ENCODE results near the gene GSTP1.
"Not testable (repeated sequence)": the region's sequence is repeated elsewhere in the genome, so short reads cannot be mapped to it uniquely, and the experiment has no call there.

The GSTP1 gene

GRCh38 chr11:67586568-67587250 lies 3.1 kb downstream of the GSTP1 start:
- no peak for TF ChIP-seq CTCF (IDR thresholded peaks at IDR 0.05; ENCODE audit: low read depth, low read length)
- H3K4me3 ChIP-seq (replicated peaks in 1 of 2; ENCODE audit: low read depth in 2 of 2, low read length in 2 of 2): no peak overlapping the region
- DNase-seq (ENCODE audit: low read depth in 2 of 2): no peak

- no peak for TF ChIP-seq CTCF (IDR thresholded peaks at IDR 0.05; ENCODE audit: low read depth, low read length)
These were observed 4.5 kb downstream of the GSTP1 start for GRCh38 chr11:67588136-67588503.

GRCh38 chr11:67588899-67589415 lies 5.3 kb downstream of the GSTP1 start:
- not testable (repeated sequence) for H3K4me3 ChIP-seq (replicated peaks in 1 of 2; ENCODE audit: low read depth in 2 of 2, low read length in 2 of 2); DNase-seq (ENCODE audit: low read depth in 2 of 2)

More at GRCh38 chr11:67588136-67588503, 4.5 kb downstream of the GSTP1 start:
- no peak for DNase-seq (ENCODE audit: low read depth in 2 of 2)
- H3K4me3 ChIP-seq (replicated peaks in 1 of 2; ENCODE audit: low read depth in 2 of 2, low read length in 2 of 2): no peak overlapping the region

- no peak for TF ChIP-seq CTCF (IDR thresholded peaks at IDR 0.05; ENCODE audit: low read depth, low read length)
- DNase-seq (ENCODE audit: low read depth in 2 of 2): no peak
These were observed 9.4 kb downstream of the GSTP1 start for GRCh38 chr11:67592880-67593564.

GRCh38 chr11:67593565-67593905 lies 9.9 kb downstream of the GSTP1 start:
- no peak for DNase-seq (ENCODE audit: low read depth in 2 of 2)
- TF ChIP-seq CTCF (IDR thresholded peaks at IDR 0.05; ENCODE audit: low read depth, low read length): no peak
- no peak overlapping the region for H3K4me3 ChIP-seq (replicated peaks in 1 of 2; ENCODE audit: low read depth in 2 of 2, low read length in 2 of 2)

More at GRCh38 chr11:67592880-67593564, 9.4 kb downstream of the GSTP1 start:
- no peak overlapping the region for H3K4me3 ChIP-seq (replicated peaks in 1 of 2; ENCODE audit: low read depth in 2 of 2, low read length in 2 of 2)

- TF ChIP-seq CTCF (IDR thresholded peaks at IDR 0.05; ENCODE audit: low read depth, low read length): no peak
- DNase-seq (ENCODE audit: low read depth in 2 of 2): no peak
- H3K4me3 ChIP-seq (replicated peaks in 1 of 2; ENCODE audit: low read depth in 2 of 2, low read length in 2 of 2): no peak overlapping the region
These were observed 10.9 kb downstream of the GSTP1 start for GRCh38 chr11:67594480-67594879.

GRCh38 chr11:67596753-67597300 lies 13.2 kb downstream of the GSTP1 start:
- TF ChIP-seq CTCF (IDR thresholded peaks at IDR 0.05; ENCODE audit: low read depth, low read length): no peak
- H3K4me3 ChIP-seq (replicated peaks in 1 of 2; ENCODE audit: low read depth in 2 of 2, low read length in 2 of 2): no peak overlapping the region
- DNase-seq (ENCODE audit: low read depth in 2 of 2): no peak

GRCh38 chr11:67597458-67597857 lies 13.8 kb downstream of the GSTP1 start:
- H3K4me3 ChIP-seq (replicated peaks in 1 of 2; ENCODE audit: low read depth in 2 of 2, low read length in 2 of 2); DNase-seq (ENCODE audit: low read depth in 2 of 2): not testable (repeated sequence)

GRCh38 chr11:67597963-67598362 lies 14.4 kb downstream of the GSTP1 start:
- not testable (repeated sequence) for H3K4me3 ChIP-seq (replicated peaks in 1 of 2; ENCODE audit: low read depth in 2 of 2, low read length in 2 of 2); DNase-seq (ENCODE audit: low read depth in 2 of 2)

Data from cardiac fibroblast (primary cell).